Adrenal gland (tissue), 12 donors: ENCODE data around the gene RAB3IL1. TPM values are rescaled to one million over a fixed set of nuclear protein-coding genes. Genes with fewer than 3 reads are reported as not detected.

Source experiments
- DNase-seq, 7 donors: peaks; one replicate each; pipeline ENCODE4 v3.0.0-alpha.2; 2019 to 2020
- H3K27ac ChIP-seq, 5 donors: fragments of 200-600 bp; sonication (generic) in 4 of 5; 1 replicate in 3 of 5; 2 replicates in 2 of 5; pipeline versions ENCODE4 v1.5.1 to v1.8.0; 2016 to 2020; ENCODE audit warnings: mild to moderate bottlenecking in 1 of 5
- H3K27me3 ChIP-seq: fragments of 200-600 bp; 2 replicates; pipeline ENCODE4 v1.8.0; 2021
- H3K36me3 ChIP-seq, 2 donors: fragments of 200-600 bp; replicated peaks in 1 of 2; 1 replicate in 1 of 2; 2 replicates in 1 of 2; pipeline versions ENCODE4 v1.5.1 to v1.8.0; 2018 to 2022
- H3K4me1 ChIP-seq, 2 donors: fragments of 200-600 bp; replicated peaks in 1 of 2; 1 replicate in 1 of 2; 2 replicates in 1 of 2; pipeline versions ENCODE4 v1.5.1 to v1.8.0; 2018 to 2021
- H3K4me3 ChIP-seq, 4 donors: fragments of 200-600 bp; sonication (generic) in 3 of 4; one replicate each; pipeline ENCODE4 v1.5.1; 2016 to 2018
- H3K9me3 ChIP-seq, 3 donors: fragments of 200-600 bp; sonication (generic) in 1 of 3; replicated peaks in 1 of 3; 1 replicate in 2 of 3; 2 replicates in 1 of 3; pipeline versions ENCODE4 v1.5.1 to v1.8.0; 2016 to 2021
- POLR2A ChIP-seq, 2 donors: fragments of 450-650 bp; IDR thresholded peaks; one replicate each; pipeline ENCODE4 v1.6.1; 2017; ENCODE audit warnings: antibody characterized with exemption in 2 of 2, mild to moderate bottlenecking in 2 of 2, moderate library complexity in 1 of 2
- WGBS, 4 donors: extraction: QIAGEN DNeasy Blood & Tissue Kit in 2 of 4; methylation state at CpG; one replicate each; pipeline versions ENCODE4 v1.1.5 to v1.1.7; 2013 to 2017; 5-methylcytosine and 5-hydroxymethylcytosine counted together
- intact Hi-C, 2 donors: fragments of 100-400 bp; cut with DNase I; formaldehyde crosslinking; loops; one replicate each; pipeline versions ENCODE4 v1.14.1 to v1.15.0; 2022 to 2023
- polyA plus RNA-seq, 3 donors: library from polyadenylated mRNA; stranded (reverse); fragments of 200-250 nt in 2 of 3; fragments of 350-450 nt in 1 of 3; fragmentation: Illumina TruSeq in 1 of 3; extraction: RNeasy Lipid Tissue Mini Kit (QIAGEN cat#74804) in 1 of 3; gene quantifications; one replicate each; pipeline ENCODE4 v1.2.3, GENCODE V29; 2013 to 2014
- total RNA-seq, 9 donors: library from RNA; depleted of rRNA in 4 of 9; stranded (reverse); fragments of >200 nt in 4 of 9; fragments of 120-200 nt in 1 of 9; fragmentation: NEBNext Ultra II Directional in 1 of 9; extraction: Animal tissue kit (Norgen Biotek cat#: 25700) in 1 of 9; gene quantifications; one replicate each; pipeline versions ENCODE4 v1.1.0 to v1.2.4, GENCODE V29; 2013 to 2023
- TF ChIP-seq, protein P1 (sequence below), 6 experiments: fragments of 450-650 bp in 4 of 6; fragments of 200-600 bp in 2 of 6; sonication (generic) in 1 of 6; IDR thresholded peaks; 1 replicate in 5 of 6; 2 replicates in 1 of 6; pipeline versions ENCODE4 v1.5.1 to v1.8.0; 2016 to 2021; ENCODE audit warnings: antibody characterized with exemption in 6 of 6, mild to moderate bottlenecking in 2 of 6, moderate library complexity in 1 of 6
- donor health status: healthy with polysubstance abuse.
- donor health status: Bipolar disorder and iron deficiency.
- donor health status: DM: yes; HTN: yes; CAD: no.
- donor health status: DM: no; HTN: no; CAD: no.
- donor health status: DM: no; HTN: no; CAD: no.
- donor health status: DM: yes; HTN: yes; CAD: no.

RAB3IL1 gene
- total and polyA plus RNA-seq, 12 donors = 2.4 to 23.7 (median 17.5) TPM

DNA sequence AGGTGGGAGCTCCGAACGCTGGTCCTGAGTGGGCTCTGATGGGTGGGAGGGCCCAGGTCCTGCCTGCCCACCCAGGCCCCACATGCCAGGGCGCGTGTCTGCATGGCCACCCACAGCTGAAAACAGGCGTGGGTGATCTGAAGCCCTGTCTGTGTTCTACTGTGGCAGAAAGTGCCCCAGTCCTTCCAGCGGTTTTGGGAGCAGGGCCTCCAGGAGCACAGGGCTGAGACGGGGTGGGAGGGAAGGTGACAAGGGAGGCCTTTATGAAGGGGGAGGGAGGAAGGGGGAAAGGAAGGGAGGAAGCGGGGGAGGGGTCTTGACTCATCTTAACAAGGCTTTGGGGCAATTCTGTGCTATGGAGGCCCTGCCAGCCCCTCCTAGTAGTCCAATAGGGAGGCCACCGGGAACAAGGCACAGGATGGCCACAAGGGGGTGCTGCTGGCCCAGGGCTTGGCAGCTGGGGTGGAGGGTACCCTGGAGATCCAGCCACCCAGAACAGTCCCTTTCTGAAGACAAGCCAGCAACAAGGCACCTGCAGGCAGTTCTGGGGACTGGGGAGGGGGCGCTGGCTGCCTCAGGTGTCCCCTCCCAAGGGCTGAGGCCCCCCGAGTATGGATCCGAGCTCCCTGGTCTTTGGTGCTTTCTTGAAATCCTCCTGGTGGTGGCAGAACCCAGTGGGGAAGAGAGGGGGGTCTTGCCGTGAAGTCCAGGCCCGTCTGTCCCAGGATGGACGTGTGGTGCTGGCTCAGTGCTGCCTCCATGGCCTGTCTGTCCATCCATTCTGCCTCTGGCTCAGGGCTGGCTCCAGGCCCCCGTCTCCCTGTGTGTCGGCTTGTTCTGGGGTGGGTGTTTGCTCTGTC, 19.7 kb downstream of the RAB3IL1 start:
- Histone ChIP-seq H3K36me3 (peaks cover 0 to 22% of the 10 kb centered on the region in 2 donors), H3K27ac (peak overlapping the region in 1 of 5 donors; percentile 31)
- WGBS, 4 donors = 66 to 78% (median 70%) methylated on average over 12 to 17 of the region's 17 CpGs

DNA sequence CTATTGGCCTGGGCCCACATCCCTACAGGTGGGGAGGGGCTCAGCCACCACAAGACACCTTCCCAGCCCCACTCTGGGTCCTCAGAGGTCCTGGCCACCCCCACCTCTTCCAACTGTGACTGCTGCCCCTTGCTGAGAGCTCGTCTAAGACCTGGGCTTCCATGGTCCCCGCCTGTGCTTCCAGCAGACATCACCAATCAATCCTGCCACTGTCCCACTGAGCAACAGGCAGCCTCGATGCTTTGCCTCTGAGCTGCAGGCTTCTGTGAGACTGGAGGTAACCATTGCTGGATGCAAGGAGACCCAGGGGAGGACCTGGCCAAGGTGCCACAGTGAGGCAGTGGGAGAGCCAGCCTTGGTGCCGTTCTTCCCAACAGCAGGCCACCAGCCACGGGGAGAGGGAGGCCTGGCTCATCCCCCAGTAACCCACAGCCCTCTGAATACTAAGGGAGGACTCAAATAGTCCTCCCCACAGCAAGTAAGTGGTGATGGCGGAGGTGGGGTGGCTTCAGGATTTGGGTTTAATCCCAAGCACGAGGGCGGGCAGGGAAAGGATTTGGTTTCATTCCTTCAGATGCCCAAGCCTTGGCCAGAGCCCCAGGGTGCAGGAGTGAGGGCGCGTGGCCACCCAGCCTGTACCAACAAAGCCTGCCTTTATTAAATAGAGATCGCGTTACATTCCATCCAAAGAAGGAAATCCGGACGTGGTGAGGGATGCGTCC, 20.5 kb downstream of the RAB3IL1 start:
- Histone ChIP-seq H3K36me3 (peaks cover 0 to 14% of the 10 kb centered on the region in 2 donors), H3K27me3 (no peaks in the 10 kb centered on the region), H3K4me1 (peaks cover 0 to 3% of the 10 kb centered on the region in 2 donors), H3K9me3 (no peaks in the 10 kb centered on the region), H3K4me3 (no peak overlapping the region), H3K27ac (no peak overlapping the region)
- no peak for TF ChIP-seq POLR2A (IDR thresholded peaks at IDR 0.05)
- TF ChIP-seq, protein P1, sequence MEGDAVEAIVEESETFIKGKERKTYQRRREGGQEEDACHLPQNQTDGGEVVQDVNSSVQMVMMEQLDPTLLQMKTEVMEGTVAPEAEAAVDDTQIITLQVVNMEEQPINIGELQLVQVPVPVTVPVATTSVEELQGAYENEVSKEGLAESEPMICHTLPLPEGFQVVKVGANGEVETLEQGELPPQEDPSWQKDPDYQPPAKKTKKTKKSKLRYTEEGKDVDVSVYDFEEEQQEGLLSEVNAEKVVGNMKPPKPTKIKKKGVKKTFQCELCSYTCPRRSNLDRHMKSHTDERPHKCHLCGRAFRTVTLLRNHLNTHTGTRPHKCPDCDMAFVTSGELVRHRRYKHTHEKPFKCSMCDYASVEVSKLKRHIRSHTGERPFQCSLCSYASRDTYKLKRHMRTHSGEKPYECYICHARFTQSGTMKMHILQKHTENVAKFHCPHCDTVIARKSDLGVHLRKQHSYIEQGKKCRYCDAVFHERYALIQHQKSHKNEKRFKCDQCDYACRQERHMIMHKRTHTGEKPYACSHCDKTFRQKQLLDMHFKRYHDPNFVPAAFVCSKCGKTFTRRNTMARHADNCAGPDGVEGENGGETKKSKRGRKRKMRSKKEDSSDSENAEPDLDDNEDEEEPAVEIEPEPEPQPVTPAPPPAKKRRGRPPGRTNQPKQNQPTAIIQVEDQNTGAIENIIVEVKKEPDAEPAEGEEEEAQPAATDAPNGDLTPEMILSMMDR (IDR thresholded peaks at IDR 0.05) = no peak
- intact Hi-C loops = loop anchor here (5.0 kb wide), 3 partner anchors 50 to 210 kb away; no protein-coding TSS in a partner anchor
- no peak for DNase-seq
- WGBS, 4 donors = 77 to 91% (median 81%) methylated on average over 9 to 15 of the region's 15 CpGs

More for the DNA sequence above, 19.7 kb downstream of the RAB3IL1 start:
- no peak overlapping the region for H3K4me3 ChIP-seq
- no peaks in the 10 kb centered on the region for H3K27me3 ChIP-seq
- intact Hi-C loops = loop anchor here (2.0 to 5.0 kb wide), 4 partner anchors 49 to 210 kb away; no protein-coding TSS in a partner anchor
- H3K4me1 ChIP-seq = no peaks in the 10 kb centered on the region
- H3K9me3 ChIP-seq = no peaks in the 10 kb centered on the region
- peak; percentile 64 to 86 (median 78) for DNase-seq
- no peak for TF ChIP-seq POLR2A (IDR thresholded peaks at IDR 0.05)
- TF ChIP-seq, protein P1 (IDR thresholded peaks at IDR 0.05) = peak; percentile 73 to 90 (median 86)

DNA sequence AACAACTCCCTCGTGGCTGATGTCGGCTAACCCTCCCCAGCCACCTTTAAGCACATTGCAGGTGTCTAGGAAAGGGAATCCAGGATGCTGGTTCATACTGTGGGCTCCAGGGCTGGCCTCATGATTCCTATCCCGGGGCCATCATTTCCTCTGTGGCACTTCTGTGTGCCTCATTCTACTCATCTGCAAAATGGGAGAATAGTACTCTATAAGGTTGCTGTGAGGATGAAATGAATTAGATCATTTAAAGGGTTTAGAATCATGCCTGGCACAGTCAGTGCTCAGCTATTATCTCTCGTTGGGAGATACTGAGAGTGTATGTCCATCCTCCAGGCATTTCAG, 21.7 kb downstream of the RAB3IL1 start:
- H3K27ac ChIP-seq = no peak overlapping the region
- intact Hi-C loops = loop anchor here (5.0 kb wide), 3 partner anchors 52 to 212 kb away; no protein-coding TSS in a partner anchor

More for the DNA sequence above, 21.7 kb downstream of the RAB3IL1 start:
- Histone ChIP-seq H3K36me3 (peaks cover 0 to 7% of the 10 kb centered on the region in 2 donors), H3K4me1 (peaks cover 4 to 9% of the 10 kb centered on the region in 2 donors), H3K4me3 (no peak overlapping the region), H3K9me3 (no peaks in the 10 kb centered on the region), H3K27me3 (no peaks in the 10 kb centered on the region)
- TF ChIP-seq POLR2A (IDR thresholded peaks at IDR 0.05) = no peak
- TF ChIP-seq, protein P1 (IDR thresholded peaks at IDR 0.05) = no peak
- DNase-seq = no peak
- 70 to 79% (median 71%) methylated on average over 4 of the region's 4 CpGs for WGBS, 4 donors
